Measurements from ENCODE around the gene CDC25C. TPM values are rescaled to one million over a fixed set of nuclear protein-coding genes. Genes with fewer than 3 reads are reported as not detected.

The CDC25C gene
- polyA plus RNA-seq, 1 of the 3 experiments (the other 2 are of a cell fraction): 5.2 TPM

- TF ChIP-seq REST (IDR thresholded peaks at IDR 0.05; ENCODE audit: low read depth, low read length): no peak
- no peak for TF ChIP-seq MEF2A (IDR thresholded peaks at IDR 0.05; ENCODE audit: borderline replicate concordance, low read depth)
- no peak for TF ChIP-seq EZH2phosphoT487 (IDR thresholded peaks at IDR 0.05; ENCODE audit: borderline replicate concordance, low read depth)
- no peak for TF ChIP-seq TCF12 (IDR thresholded peaks at IDR 0.05)
These were observed 35.2 kb upstream of the CDC25C start (continued) for GRCh38 chr5:138366632-138367382.

- H3K9me2 ChIP-seq: no peaks in the 10 kb centered on the region
- no peak overlapping the region for H3K27ac ChIP-seq (ENCODE audit: low read depth in 2 of 2, low read length in 1 of 2)
- TF ChIP-seq CHD2 (IDR thresholded peaks at IDR 0.05; ENCODE audit: low read length, partially characterized antibody) (no peak), FOSL2 (IDR thresholded peaks at IDR 0.05; ENCODE audit: borderline replicate concordance, low read depth) (no peak)
- H3K4me1 ChIP-seq (ENCODE audit: control insufficient read depth in 1 of 2, insufficient read depth in 2 of 2, low read depth in 1 of 2, low read length in 1 of 2): no peaks in the 10 kb centered on the region; a peak in 1 of 4 replicates
- no peak overlapping the region for H3K4me2 ChIP-seq
- peaks cover 77% of the 10 kb centered on the region for H4K20me1 ChIP-seq (ENCODE audit: insufficient read depth)
- no peak overlapping the region for H2AFZ ChIP-seq (ENCODE audit: low read depth)
- ChIA-PET POLR2A (no interaction called here), CTCF (interaction anchor here (1.1 to 3.5 kb wide), 2 partner anchors 12 to 231 kb away, joined by 4 to 22 read pairs; partner anchors contain the start of gene KDM3B)
- no peaks in the 10 kb centered on the region for H3K9me3 ChIP-seq
- no peaks in the 10 kb centered on the region for H3K27me3 ChIP-seq (ENCODE audit: insufficient read depth)
- no peak overlapping the region for H3K4me3 ChIP-seq (ENCODE audit: low read depth in 2 of 2, low read length in 1 of 2)
- peaks cover 16% of the 10 kb centered on the region for H3F3A ChIP-seq (replicated peaks; ENCODE audit: insufficient read depth)
- H3K9ac ChIP-seq: no peak overlapping the region
- WGBS (ENCODE audit: low lambda C conversion rate): 93% methylated on average over 1 of the region's 1 CpG
- no peak for DNase-seq
- peaks cover 0 to 3% of the 10 kb centered on the region in 2 experiments for H3K36me3 ChIP-seq (replicated peaks in 1 of 2; ENCODE audit: control insufficient read depth in 1 of 2, insufficient read depth in 2 of 2, low read length in 1 of 2)
- H3K79me2 ChIP-seq (ENCODE audit: insufficient read depth): peaks cover 100% of the 10 kb centered on the region
These were observed 33.0 kb upstream of the CDC25C start for GRCh38 chr5:138364576-138364975.

- 100% methylated on average over 1 of the region's 1 CpG for WGBS (ENCODE audit: low lambda C conversion rate)
- POLR2A ChIA-PET: no interaction called here
- no peak for TF ChIP-seq USF1 (IDR thresholded peaks at IDR 0.05; ENCODE audit: borderline replicate concordance, low read depth)
These were observed 29.4 kb upstream of the CDC25C start for GRCh38 chr5:138360941-138361452.

More at GRCh38 chr5:138360941-138361452, 29.4 kb upstream of the CDC25C start:
- Histone ChIP-seq H3K4me2 (no peak overlapping the region), H4K20me1 (ENCODE audit: insufficient read depth) (peaks cover 76% of the 10 kb centered on the region), H3K36me3 (replicated peaks in 1 of 2; ENCODE audit: control insufficient read depth in 1 of 2, insufficient read depth in 2 of 2, low read length in 1 of 2) (peaks cover 0 to 4% of the 10 kb centered on the region in 2 experiments), H3K9me2 (no peaks in the 10 kb centered on the region), H3K9ac (no peak overlapping the region), H3K9me3 (no peaks in the 10 kb centered on the region), H3K27ac (ENCODE audit: low read depth in 2 of 2, low read length in 1 of 2) (no peak overlapping the region), H3K4me3 (ENCODE audit: low read depth in 2 of 2, low read length in 1 of 2) (no peak overlapping the region), H3K79me2 (ENCODE audit: insufficient read depth) (peaks cover 100% of the 10 kb centered on the region), H2AFZ (ENCODE audit: low read depth) (no peak overlapping the region), H3K27me3 (ENCODE audit: insufficient read depth) (no peaks in the 10 kb centered on the region), H3F3A (replicated peaks; ENCODE audit: insufficient read depth) (peaks cover 10% of the 10 kb centered on the region), H3K4me1 (ENCODE audit: control insufficient read depth in 1 of 2, insufficient read depth in 2 of 2, low read depth in 1 of 2, low read length in 1 of 2) (no peaks in the 10 kb centered on the region)
- CTCF ChIA-PET: interaction anchor here (1.1 to 2.1 kb wide), 2 partner anchors 9 to 13 kb away, joined by 3 to 13 read pairs; partner anchors contain the start of gene KDM3B
- no peak for DNase-seq

Data from SK-N-SH (cell line).